ENCODE measurements around the gene HDHD2. TPM values are rescaled to one million over a fixed set of nuclear protein-coding genes. Genes with fewer than 3 reads are reported as not detected.

Gene HDHD2
- total RNA-seq, 2 donors from 2014 or later: 24.5 to 33.5 TPM

DNA sequence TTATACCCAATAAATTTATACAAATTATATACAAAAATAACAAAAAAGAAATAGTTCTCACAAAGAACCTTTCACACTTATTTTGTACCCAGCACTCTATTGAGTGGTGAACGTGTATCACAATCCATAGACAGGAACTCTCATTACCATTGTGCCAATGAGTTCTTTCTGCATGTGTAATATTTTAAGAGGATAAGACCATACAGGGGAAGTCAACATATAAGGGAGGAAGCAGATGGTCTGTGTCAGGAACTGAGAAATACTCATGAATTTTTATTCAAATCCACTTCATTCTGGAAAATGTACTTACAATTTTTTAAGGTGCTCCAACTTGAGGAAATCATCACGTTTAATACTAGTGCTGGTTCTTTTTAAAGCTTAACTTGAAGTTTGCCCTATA lies 87.8 kb downstream of the HDHD2 start:
- Mint-ChIP-seq H3K4me3 (no peak overlapping the region), H3K27ac (no peak overlapping the region), H3K9me3 (no peaks in the 10 kb centered on the region), H3K4me1 (no peaks in the 10 kb centered on the region), H3K36me3 (ENCODE audit: low read depth) (no peaks in the 10 kb centered on the region), H3K27me3 (no peaks in the 10 kb centered on the region)
- no peak for ATAC-seq (replicated peaks)

Other genes with a start within 250 kb of the HDHD2 start
- gene PIAS2, start 233.0 kb downstream of the HDHD2 start, total RNA-seq: 10 to 100 TPM; 20.0 to 27.3 TPM
- under 1 TPM; 0.39 to 0.53 TPM for gene KATNAL2, start 232.9 kb downstream of the HDHD2 start, total RNA-seq
- not detected for gene ELOA2, start 114.9 kb downstream of the HDHD2 start, total RNA-seq
- gene IER3IP1, start 25.9 kb upstream of the HDHD2 start, total RNA-seq: 10 to 100 TPM in 1 of 2 donors, 1 to 10 TPM in 1; 7.5 to 11.2 TPM
- not detected for gene SKOR2, start 101.2 kb upstream of the HDHD2 start, total RNA-seq

All from activated T-helper 17 cell treated with anti-CD3 and anti-CD28 coated beads, Interleukin-2, amount 50 U/mL, for 72 hours (primary cell).